Measurements from ENCODE around the gene WDR5. TPM values are rescaled to one million over a fixed set of nuclear protein-coding genes. Genes with fewer than 3 reads are reported as not detected.

WDR5 gene
- total RNA-seq, 6 donors from 2014 or later, result 23.3 to 48.2 (median 27.3) TPM

DNA sequence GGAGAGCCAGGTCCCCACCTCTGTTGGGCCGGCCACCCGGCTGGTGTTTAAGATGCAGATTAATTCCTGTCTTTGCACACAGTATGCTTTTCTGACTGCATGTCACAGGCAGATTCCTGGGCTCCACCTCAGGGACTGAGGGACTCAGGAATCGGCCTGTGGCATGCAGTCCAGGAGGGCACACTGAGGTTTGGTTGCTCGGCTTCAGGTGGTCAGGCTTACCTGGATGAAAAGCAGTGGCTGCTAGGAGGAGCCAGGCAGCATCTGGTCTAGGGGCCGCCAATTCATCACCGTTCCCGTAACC is 1.1 kb downstream of the WDR5 start:
- H3K27ac ChIP-seq, result peak overlapping the region in 3 of 4 donors; percentile 18 to 97 (median 78)
- DNase-seq, result no peak
- H3K27me3 ChIP-seq, result no peaks in the 10 kb centered on the region
- H3K36me3 ChIP-seq, result peaks cover 7 to 24% (median 21%) of the 10 kb centered on the region in 4 donors
- no peak for ATAC-seq (ENCODE audit: low FRiP score in 2 of 2)
- WGBS, 2 donors, result 61 to 71% methylated on average over 5 to 7 of the region's 7 CpGs
- H3K4me1 ChIP-seq, result peaks cover 31 to 50% (median 35%) of the 10 kb centered on the region in 4 donors
- no peaks in the 10 kb centered on the region for H3K9me3 ChIP-seq
- TF ChIP-seq EP300 (IDR thresholded peaks at IDR 0.05) (no peak), POLR2A (IDR thresholded peaks at IDR 0.05) (no peak), POLR2AphosphoS5 (IDR thresholded peaks at IDR 0.05) (no peak)
- TF ChIP-seq, protein P1, sequence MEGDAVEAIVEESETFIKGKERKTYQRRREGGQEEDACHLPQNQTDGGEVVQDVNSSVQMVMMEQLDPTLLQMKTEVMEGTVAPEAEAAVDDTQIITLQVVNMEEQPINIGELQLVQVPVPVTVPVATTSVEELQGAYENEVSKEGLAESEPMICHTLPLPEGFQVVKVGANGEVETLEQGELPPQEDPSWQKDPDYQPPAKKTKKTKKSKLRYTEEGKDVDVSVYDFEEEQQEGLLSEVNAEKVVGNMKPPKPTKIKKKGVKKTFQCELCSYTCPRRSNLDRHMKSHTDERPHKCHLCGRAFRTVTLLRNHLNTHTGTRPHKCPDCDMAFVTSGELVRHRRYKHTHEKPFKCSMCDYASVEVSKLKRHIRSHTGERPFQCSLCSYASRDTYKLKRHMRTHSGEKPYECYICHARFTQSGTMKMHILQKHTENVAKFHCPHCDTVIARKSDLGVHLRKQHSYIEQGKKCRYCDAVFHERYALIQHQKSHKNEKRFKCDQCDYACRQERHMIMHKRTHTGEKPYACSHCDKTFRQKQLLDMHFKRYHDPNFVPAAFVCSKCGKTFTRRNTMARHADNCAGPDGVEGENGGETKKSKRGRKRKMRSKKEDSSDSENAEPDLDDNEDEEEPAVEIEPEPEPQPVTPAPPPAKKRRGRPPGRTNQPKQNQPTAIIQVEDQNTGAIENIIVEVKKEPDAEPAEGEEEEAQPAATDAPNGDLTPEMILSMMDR (IDR thresholded peaks at IDR 0.05), result no peak
- H3K4me3 ChIP-seq, result peak overlapping the region; percentile 70 to 100 (median 82)

DNA sequence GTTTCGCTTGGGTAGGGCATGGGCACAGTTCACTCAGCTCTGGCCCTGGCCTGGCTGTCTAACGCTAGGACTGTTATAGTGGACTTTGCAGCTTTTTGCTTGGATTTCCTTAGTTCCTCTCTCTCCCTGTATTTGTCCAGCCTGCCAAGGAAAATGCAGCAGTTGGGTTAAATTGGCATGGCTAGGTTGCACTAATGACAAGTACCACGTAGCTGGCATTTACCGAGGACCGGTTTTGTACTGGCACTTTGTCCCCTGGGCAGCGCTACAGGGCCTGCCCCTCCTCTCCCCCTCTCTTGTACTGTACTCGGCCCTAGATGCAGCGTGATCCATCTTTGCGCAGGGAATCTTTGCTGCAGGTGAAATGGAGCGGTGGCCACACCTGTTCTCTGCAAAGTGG is 2.4 kb downstream of the WDR5 start:
- Histone ChIP-seq H3K27me3 (no peaks in the 10 kb centered on the region), H3K27ac (no peak overlapping the region), H3K36me3 (peaks cover 14 to 37% (median 34%) of the 10 kb centered on the region in 4 donors), H3K4me1 (peaks cover 31 to 50% (median 34%) of the 10 kb centered on the region in 4 donors), H3K4me3 (no peak overlapping the region), H3K9me3 (no peaks in the 10 kb centered on the region)
- DNase-seq (peak in 1 of 2 donors; percentile 44), ATAC-seq (ENCODE audit: low FRiP score in 2 of 2) (no peak)
- 65 to 86% methylated on average over 9 to 10 of the region's 10 CpGs for WGBS, 2 donors
- TF ChIP-seq POLR2AphosphoS5 (IDR thresholded peaks at IDR 0.05), result no peak
- TF ChIP-seq, protein P1 (IDR thresholded peaks at IDR 0.05), result no peak
- no peak for TF ChIP-seq EP300 (IDR thresholded peaks at IDR 0.05)
- no peak for TF ChIP-seq POLR2A (IDR thresholded peaks at IDR 0.05)

DNA sequence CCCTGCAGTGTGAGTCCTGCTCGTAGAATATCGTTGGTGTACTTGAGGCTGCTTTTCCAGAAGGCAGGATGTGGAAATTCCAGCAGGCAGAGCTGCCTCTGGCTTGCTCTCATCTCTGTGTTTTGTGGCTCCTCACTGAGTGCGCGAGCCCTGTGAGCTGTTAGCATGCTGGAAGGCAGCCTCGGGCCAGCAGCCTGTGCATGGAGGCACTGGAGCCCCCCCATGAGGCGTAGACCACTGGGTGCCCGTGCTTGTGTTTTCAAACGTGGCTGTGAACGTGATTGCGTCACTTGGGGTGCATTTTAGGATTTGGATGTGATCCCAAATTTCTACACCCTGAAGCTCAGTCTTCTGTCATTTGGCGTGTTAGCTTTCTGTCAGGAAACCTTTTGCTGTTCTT is 3.2 kb downstream of the WDR5 start:
- no peak overlapping the region for H3K27ac ChIP-seq
- H3K36me3 ChIP-seq, result peaks cover 17 to 45% (median 42%) of the 10 kb centered on the region in 4 donors

DNA sequence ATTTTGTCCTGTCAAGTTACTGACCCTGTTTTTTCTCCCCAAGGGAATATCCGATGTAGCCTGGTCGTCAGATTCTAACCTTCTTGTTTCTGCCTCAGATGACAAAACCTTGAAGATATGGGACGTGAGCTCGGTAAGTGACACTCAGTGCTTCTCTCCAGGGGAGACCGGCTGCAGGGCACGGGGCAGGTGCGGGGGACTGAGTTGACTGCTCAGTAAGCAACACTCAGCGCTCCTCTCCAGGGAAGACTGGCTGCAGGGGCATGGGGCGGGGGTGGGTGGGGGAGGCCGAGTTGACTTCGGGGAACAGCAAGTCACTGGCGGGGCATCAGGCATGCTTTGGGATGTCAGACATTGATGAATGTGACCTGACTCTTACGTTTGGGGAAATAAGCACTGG is 6.0 kb downstream of the WDR5 start:
- no peak for ATAC-seq (ENCODE audit: low FRiP score in 2 of 2)
- no peak for DNase-seq
- H3K27ac ChIP-seq, result no peak overlapping the region
- WGBS, 2 donors, result 93 to 96% methylated on average over 13 of the region's 13 CpGs
- H3K36me3 ChIP-seq, result peaks cover 26 to 73% (median 66%) of the 10 kb centered on the region in 4 donors
- H3K27me3 ChIP-seq, result no peaks in the 10 kb centered on the region
- H3K4me3 ChIP-seq, result no peak overlapping the region
- H3K4me1 ChIP-seq, result peaks cover 20 to 29% (median 21%) of the 10 kb centered on the region in 4 donors
- TF ChIP-seq, protein P1 (IDR thresholded peaks at IDR 0.05), result no peak
- TF ChIP-seq POLR2AphosphoS5 (IDR thresholded peaks at IDR 0.05) (no peak), EP300 (IDR thresholded peaks at IDR 0.05) (no peak), POLR2A (IDR thresholded peaks at IDR 0.05) (no peak)
- no peaks in the 10 kb centered on the region for H3K9me3 ChIP-seq

More for the DNA sequence above, 3.2 kb downstream of the WDR5 start:
- 55 to 62% methylated on average over 5 to 11 of the region's 11 CpGs for WGBS, 2 donors
- no peak for TF ChIP-seq POLR2AphosphoS5 (IDR thresholded peaks at IDR 0.05)
- TF ChIP-seq POLR2A (IDR thresholded peaks at IDR 0.05), result no peak
- TF ChIP-seq, protein P1 (IDR thresholded peaks at IDR 0.05), result no peak
- no peak for TF ChIP-seq EP300 (IDR thresholded peaks at IDR 0.05)
- DNase-seq (no peak), ATAC-seq (ENCODE audit: low FRiP score in 2 of 2) (no peak)
- Histone ChIP-seq H3K9me3 (no peaks in the 10 kb centered on the region), H3K4me1 (peaks cover 31 to 48% (median 33%) of the 10 kb centered on the region in 4 donors), H3K27me3 (no peaks in the 10 kb centered on the region), H3K4me3 (no peak overlapping the region)

DNA sequence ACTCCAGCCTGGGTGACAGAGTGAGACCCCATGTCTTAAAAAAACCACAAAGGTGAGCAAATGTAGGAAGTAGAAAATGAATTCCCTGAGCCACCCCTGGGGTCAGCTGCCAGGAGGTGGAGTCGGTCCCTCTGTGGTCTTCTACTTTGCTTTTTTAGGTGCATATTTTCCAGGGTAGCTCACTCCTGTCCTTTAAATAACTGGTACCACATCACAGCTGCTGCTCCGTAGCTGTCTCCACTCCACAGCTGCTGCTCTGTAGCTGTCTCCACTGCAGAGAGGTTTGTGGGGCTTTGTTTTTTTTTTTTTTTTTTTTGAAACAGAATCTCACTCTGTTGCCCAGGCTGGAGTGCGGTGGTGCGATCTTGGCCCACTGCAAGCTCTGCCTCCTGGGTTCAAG is 8.9 kb downstream of the WDR5 start:
- no peak for DNase-seq
- 88 to 94% methylated on average over 4 of the region's 4 CpGs for WGBS, 2 donors
- H3K27ac ChIP-seq, result no peak overlapping the region
- TF ChIP-seq POLR2A (IDR thresholded peaks at IDR 0.05) (no peak), EP300 (IDR thresholded peaks at IDR 0.05) (no peak), POLR2AphosphoS5 (IDR thresholded peaks at IDR 0.05) (no peak)
- TF ChIP-seq, protein P1 (IDR thresholded peaks at IDR 0.05), result no peak
- H3K9me3 ChIP-seq, result no peaks in the 10 kb centered on the region
- no peaks in the 10 kb centered on the region for H3K27me3 ChIP-seq
- ATAC-seq (ENCODE audit: low FRiP score in 2 of 2), result no peak
- H3K4me1 ChIP-seq, result no peaks in the 10 kb centered on the region
- H3K36me3 ChIP-seq, result peaks cover 39 to 99% (median 89%) of the 10 kb centered on the region in 4 donors
- H3K4me3 ChIP-seq, result no peak overlapping the region
